ENCODE results near the gene EEF2KMT. TPM values are rescaled to one million over a fixed set of nuclear protein-coding genes. Genes with fewer than 3 reads are reported as not detected.

Gene EEF2KMT
- total RNA-seq, 2 experiments from 2014 or later = 2.2 to 2.5 TPM

DNA sequence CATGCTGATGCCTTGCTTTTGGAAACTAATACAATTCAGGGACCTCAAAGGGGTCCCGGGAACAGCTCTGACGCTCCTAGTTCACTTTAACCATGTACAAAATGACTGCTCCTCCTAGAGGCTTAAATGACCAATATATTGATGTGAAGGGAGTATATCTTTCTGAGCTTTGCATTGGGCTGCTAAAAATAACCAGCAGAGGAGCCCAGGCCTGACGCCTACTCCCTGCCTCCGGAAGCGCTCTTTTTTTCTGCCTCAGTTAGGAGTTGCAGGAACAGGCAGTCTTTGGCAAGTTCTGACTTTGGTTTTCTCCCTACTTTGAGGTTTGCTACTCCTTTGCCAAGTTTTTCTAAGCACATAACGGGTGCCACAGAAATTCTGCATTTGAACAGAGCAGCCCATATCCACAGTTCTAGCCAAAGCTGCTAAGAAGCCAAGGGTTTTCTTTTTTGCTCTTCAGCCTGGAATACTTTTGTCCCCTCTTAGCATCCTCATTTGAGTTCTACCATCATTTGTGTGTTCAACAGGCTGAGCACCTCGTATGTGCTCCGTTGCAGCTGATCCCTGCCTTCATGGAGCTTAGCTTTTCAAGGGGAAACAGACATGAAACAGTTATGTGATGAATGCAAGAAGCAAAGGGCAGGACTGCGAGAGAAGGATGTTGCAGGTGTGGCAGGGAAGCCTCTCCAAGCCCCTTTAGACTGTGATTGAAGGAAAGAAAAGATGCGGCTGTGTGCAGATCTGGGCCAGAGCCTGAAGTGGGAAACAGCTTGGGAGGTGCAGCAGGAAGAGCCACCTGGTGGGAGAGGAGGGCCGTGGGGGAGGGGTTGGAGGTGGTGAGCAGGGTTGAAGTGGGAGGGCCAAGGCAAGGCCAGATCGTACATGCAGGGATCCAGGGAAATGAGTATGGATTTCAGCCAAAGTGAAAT, 61.1 kb downstream of the EEF2KMT start:
- no peak overlapping the region for H3K27ac ChIP-seq (ENCODE audit: low read depth in 1 of 2, low read length in 2 of 2)
- no peaks in the 10 kb centered on the region for H3K36me3 ChIP-seq (ENCODE audit: insufficient read depth, low read length)
- CTCF ChIA-PET = interaction anchor here (0.7 kb wide), 1 partner anchor 56 kb away, joined by 3 read pairs; no protein-coding TSS in a partner anchor
- peaks cover 19% of the 10 kb centered on the region for H3K4me1 ChIP-seq (ENCODE audit: insufficient read depth, low read length)
- intact Hi-C loops (cut with DNase I, micrococcal nuclease) = loop anchor here in 1 of 2 experiments (10.0 kb wide), 2 partner anchors 302 to 342 kb away; partner anchors contain the start of genes ANKS3, DNAAF8 and NUDT16L1
- Mint-ChIP-seq H3K36me3 (ENCODE audit: low read depth) (peaks cover 5% of the 10 kb centered on the region), H3K4me3 (peak overlapping the region; percentile 56), H3K27ac (no peak overlapping the region), H3K4me1 (ENCODE audit: low read depth) (peaks cover 20% of the 10 kb centered on the region), H3K27me3 (no peaks in the 10 kb centered on the region), H3K9me3 (no peaks in the 10 kb centered on the region)
- H3K27me3 ChIP-seq (ENCODE audit: control insufficient read depth in 1 of 2, insufficient read depth in 2 of 2, low read length in 2 of 2) = no peaks in the 10 kb centered on the region
- no peak for ATAC-seq (ENCODE audit: poor library complexity)
- POLR2A ChIA-PET = no interaction called here
- no peaks in the 10 kb centered on the region for H3K9me3 ChIP-seq (ENCODE audit: control insufficient read depth in 1 of 2, insufficient read depth in 1 of 2, low read length in 2 of 2)
- H3K4me3 ChIP-seq (ENCODE audit: low read length) = no peak overlapping the region
- no peak for DNase-seq
- TF ChIP-seq, protein P1, sequence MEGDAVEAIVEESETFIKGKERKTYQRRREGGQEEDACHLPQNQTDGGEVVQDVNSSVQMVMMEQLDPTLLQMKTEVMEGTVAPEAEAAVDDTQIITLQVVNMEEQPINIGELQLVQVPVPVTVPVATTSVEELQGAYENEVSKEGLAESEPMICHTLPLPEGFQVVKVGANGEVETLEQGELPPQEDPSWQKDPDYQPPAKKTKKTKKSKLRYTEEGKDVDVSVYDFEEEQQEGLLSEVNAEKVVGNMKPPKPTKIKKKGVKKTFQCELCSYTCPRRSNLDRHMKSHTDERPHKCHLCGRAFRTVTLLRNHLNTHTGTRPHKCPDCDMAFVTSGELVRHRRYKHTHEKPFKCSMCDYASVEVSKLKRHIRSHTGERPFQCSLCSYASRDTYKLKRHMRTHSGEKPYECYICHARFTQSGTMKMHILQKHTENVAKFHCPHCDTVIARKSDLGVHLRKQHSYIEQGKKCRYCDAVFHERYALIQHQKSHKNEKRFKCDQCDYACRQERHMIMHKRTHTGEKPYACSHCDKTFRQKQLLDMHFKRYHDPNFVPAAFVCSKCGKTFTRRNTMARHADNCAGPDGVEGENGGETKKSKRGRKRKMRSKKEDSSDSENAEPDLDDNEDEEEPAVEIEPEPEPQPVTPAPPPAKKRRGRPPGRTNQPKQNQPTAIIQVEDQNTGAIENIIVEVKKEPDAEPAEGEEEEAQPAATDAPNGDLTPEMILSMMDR (IDR thresholded peaks at IDR 0.05) = no peak

DNA sequence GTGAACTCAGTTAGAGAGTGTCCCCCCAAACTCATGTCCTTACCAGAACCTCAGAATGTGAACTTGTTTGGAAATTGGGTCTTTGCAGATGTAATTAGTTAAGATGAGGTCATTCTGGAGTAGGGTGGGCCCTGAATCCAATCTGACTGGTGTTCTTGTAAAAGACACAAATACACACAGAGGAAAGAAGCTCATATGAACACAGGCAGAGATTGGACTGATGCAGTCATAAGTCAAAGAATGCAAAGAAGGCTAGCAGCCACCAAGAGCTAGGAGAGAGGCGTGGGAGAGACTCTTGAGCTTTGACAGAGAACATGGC, 61.7 kb downstream of the EEF2KMT start:
- CTCF ChIA-PET = interaction anchor here (0.7 kb wide), 1 partner anchor 56 kb away, joined by 3 read pairs; no protein-coding TSS in a partner anchor
- Histone ChIP-seq H3K9me3 (ENCODE audit: control insufficient read depth in 1 of 2, insufficient read depth in 1 of 2, low read length in 2 of 2) (no peaks in the 10 kb centered on the region), H3K36me3 (ENCODE audit: insufficient read depth, low read length) (no peaks in the 10 kb centered on the region), H3K4me3 (ENCODE audit: low read length) (no peak overlapping the region), H3K27ac (ENCODE audit: low read depth in 1 of 2, low read length in 2 of 2) (no peak overlapping the region), H3K27me3 (ENCODE audit: control insufficient read depth in 1 of 2, insufficient read depth in 2 of 2, low read length in 2 of 2) (no peaks in the 10 kb centered on the region), H3K4me1 (ENCODE audit: insufficient read depth, low read length) (peaks cover 19% of the 10 kb centered on the region)
- peak overlapping the region; percentile 13 for H3K4me3 Mint-ChIP-seq
- DNase-seq (no peak), ATAC-seq (ENCODE audit: poor library complexity) (no peak)
- intact Hi-C loops (cut with DNase I, micrococcal nuclease) = loop anchor here (2.0 to 10.0 kb wide), 3 partner anchors 49 to 341 kb away; partner anchors contain the start of genes ANKS3 (in 1 of the 2), DNAAF8 (in 1 of the 2) and NUDT16L1 (in 1 of the 2)
- no peaks in the 10 kb centered on the region for H3K9me3 Mint-ChIP-seq
- peaks cover 20% of the 10 kb centered on the region for H3K4me1 Mint-ChIP-seq (ENCODE audit: low read depth)
- no peak overlapping the region for H3K27ac Mint-ChIP-seq
- TF ChIP-seq, protein P1 (IDR thresholded peaks at IDR 0.05) = no peak
- POLR2A ChIA-PET = no interaction called here
- H3K27me3 Mint-ChIP-seq = no peaks in the 10 kb centered on the region
- H3K36me3 Mint-ChIP-seq (ENCODE audit: low read depth) = peaks cover 5% of the 10 kb centered on the region

Other genes with a start within 250 kb of the EEF2KMT start
- not detected for gene PPL, start 160.6 kb downstream of the EEF2KMT start, total RNA-seq
- gene SEC14L5, start 139.5 kb downstream of the EEF2KMT start, total RNA-seq = not detected
- 10 to 100 TPM; 30.0 to 34.0 TPM for gene NAGPA, start 63.9 kb downstream of the EEF2KMT start, total RNA-seq
- not detected for gene C16orf89, start 31.8 kb downstream of the EEF2KMT start, total RNA-seq
- gene ALG1, start 26.0 kb downstream of the EEF2KMT start, total RNA-seq = 1 to 10 TPM; 8.9 to 9.0 TPM